Stimulated activated CD4-positive, alpha-beta T cell treated with anti-CD3 and anti-CD28 coated beads, Interleukin-2, amount 100 ng/mL, for 4 hours (primary cell): ENCODE measurements around the gene BAZ1B.
"Not testable (repeated sequence)": the region's sequence is repeated elsewhere in the genome, so short reads cannot be mapped to it uniquely, and the experiment has no call there.

Experiments
- DNase-seq: peaks from one replicate; pipeline ENCODE4 v3.0.0-alpha.2; 2020; ENCODE audit warnings: low read depth

The BAZ1B gene

GRCh38 chr7:73446682-73447081 is 75.4 kb downstream of the BAZ1B start:
- no peak for DNase-seq

GRCh38 chr7:73443548-73444255 is 78.4 kb downstream of the BAZ1B start:
- DNase-seq = no peak

GRCh38 chr7:73442903-73443500 is 79.1 kb downstream of the BAZ1B start:
- no peak for DNase-seq

- no peak for DNase-seq
Observed at GRCh38 chr7:73442222-73442902, 79.7 kb downstream of the BAZ1B start.

- no peak for DNase-seq
Observed at GRCh38 chr7:73439410-73439704, 82.7 kb downstream of the BAZ1B start.

GRCh38 chr7:73438547-73439409 is 83.3 kb downstream of the BAZ1B start:
- no peak for DNase-seq

GRCh38 chr7:73437621-73438416 is 84.3 kb downstream of the BAZ1B start:
- no peak for DNase-seq

- DNase-seq = no peak
Observed at GRCh38 chr7:73437091-73437490, 85.0 kb downstream of the BAZ1B start.

GRCh38 chr7:73436031-73436929 is 85.8 kb downstream of the BAZ1B start:
- no peak for DNase-seq

GRCh38 chr7:73435471-73436009 is 86.6 kb downstream of the BAZ1B start:
- DNase-seq = no peak

GRCh38 chr7:73434701-73435069 is 87.4 kb downstream of the BAZ1B start:
- no peak for DNase-seq

GRCh38 chr7:73433924-73434700 is 88.0 kb downstream of the BAZ1B start:
- DNase-seq = no peak

- no peak for DNase-seq
Observed at GRCh38 chr7:73432676-73433075, 89.4 kb downstream of the BAZ1B start.

- DNase-seq = no peak
Observed at GRCh38 chr7:73431041-73431835, 90.9 kb downstream of the BAZ1B start.

- DNase-seq = not testable (repeated sequence)
Observed at GRCh38 chr7:73430540-73430939, 91.6 kb downstream of the BAZ1B start.

- no peak for DNase-seq
Observed at GRCh38 chr7:73429622-73430505, 92.2 kb downstream of the BAZ1B start.

GRCh38 chr7:73429215-73429614 is 92.9 kb downstream of the BAZ1B start:
- no peak for DNase-seq
